Measurements from ENCODE around the gene TIFAB.

- TF ChIP-seq POLR2A (IDR thresholded peaks at IDR 0.05) (no peak), CTCF (IDR thresholded peaks at IDR 0.05) (no peak)
Observed at GRCh38 chr5:135442431-135443160, 9.6 kb downstream of the TIFAB start.
